Uterus (tissue), 2 donors: Measurements from ENCODE around the gene NBPF14.
"Not testable (repeated sequence)": the region's sequence is repeated elsewhere in the genome, so short reads cannot be mapped to it uniquely, and the experiment has no call there.

Experiments used
- POLR2A ChIP-seq, 2 donors: fragments of 450-650 bp; IDR thresholded peaks; one replicate each; pipeline ENCODE4 v1.6.1; 2016; ENCODE audit warnings: antibody characterized with exemption in 2 of 2, mild to moderate bottlenecking in 1 of 2, moderate library complexity in 1 of 2
- TF ChIP-seq, protein P1 (sequence below), 4 experiments: fragments of 200-600 bp in 2 of 4; fragments of 450-650 bp in 2 of 4; sonication (generic) in 2 of 4; IDR thresholded peaks; one replicate each; pipeline ENCODE4 v1.5.1; 2016 to 2019; ENCODE audit warnings: antibody characterized with exemption in 4 of 4, mild to moderate bottlenecking in 2 of 4, moderate library complexity in 1 of 4

GRCh38 chr1:148528591-148528990 is 67.2 kb downstream of the NBPF14 start:
- TF ChIP-seq, protein P1, sequence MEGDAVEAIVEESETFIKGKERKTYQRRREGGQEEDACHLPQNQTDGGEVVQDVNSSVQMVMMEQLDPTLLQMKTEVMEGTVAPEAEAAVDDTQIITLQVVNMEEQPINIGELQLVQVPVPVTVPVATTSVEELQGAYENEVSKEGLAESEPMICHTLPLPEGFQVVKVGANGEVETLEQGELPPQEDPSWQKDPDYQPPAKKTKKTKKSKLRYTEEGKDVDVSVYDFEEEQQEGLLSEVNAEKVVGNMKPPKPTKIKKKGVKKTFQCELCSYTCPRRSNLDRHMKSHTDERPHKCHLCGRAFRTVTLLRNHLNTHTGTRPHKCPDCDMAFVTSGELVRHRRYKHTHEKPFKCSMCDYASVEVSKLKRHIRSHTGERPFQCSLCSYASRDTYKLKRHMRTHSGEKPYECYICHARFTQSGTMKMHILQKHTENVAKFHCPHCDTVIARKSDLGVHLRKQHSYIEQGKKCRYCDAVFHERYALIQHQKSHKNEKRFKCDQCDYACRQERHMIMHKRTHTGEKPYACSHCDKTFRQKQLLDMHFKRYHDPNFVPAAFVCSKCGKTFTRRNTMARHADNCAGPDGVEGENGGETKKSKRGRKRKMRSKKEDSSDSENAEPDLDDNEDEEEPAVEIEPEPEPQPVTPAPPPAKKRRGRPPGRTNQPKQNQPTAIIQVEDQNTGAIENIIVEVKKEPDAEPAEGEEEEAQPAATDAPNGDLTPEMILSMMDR (IDR thresholded peaks at IDR 0.05), result peak in 1 of 4 experiments; percentile 10
- not testable (repeated sequence) for TF ChIP-seq POLR2A (IDR thresholded peaks at IDR 0.05)
